Measurements from ENCODE around the gene ANGEL2. TPM values are rescaled to one million over a fixed set of nuclear protein-coding genes. Genes with fewer than 3 reads are reported as not detected.
"Not testable (repeated sequence)": the region's sequence is repeated elsewhere in the genome, so short reads cannot be mapped to it uniquely, and the experiment has no call there.

The ANGEL2 gene
- total and polyA plus RNA-seq, 2 of the 13 experiments (the other 11 are each of a cell fraction or from before 2014, with no cell fraction given): 12.3 to 25.4 TPM

- Histone ChIP-seq H3K4me2 (ENCODE audit: low read depth, low read length) (no peak overlapping the region), H3K27me3 (ENCODE audit: control insufficient read depth in 1 of 2, insufficient read depth in 2 of 2, low read length in 2 of 2) (no peaks in the 10 kb centered on the region), H3K4me1 (ENCODE audit: insufficient read depth, low read length) (no peaks in the 10 kb centered on the region), H2AFZ (ENCODE audit: low read length) (no peak overlapping the region), H3K79me2 (ENCODE audit: insufficient read depth, low read length) (no peaks in the 10 kb centered on the region), H3K4me3 (replicated peaks in 1 of 3; ENCODE audit: insufficient read depth in 1 of 3, low read depth in 2 of 3, low read length in 3 of 3) (no peak overlapping the region), H3K9ac (ENCODE audit: insufficient read depth, low read depth, low read length) (no peak overlapping the region), H3K9me3 (ENCODE audit: low read length) (no peaks in the 10 kb centered on the region), H3K36me3 (replicated peaks in 1 of 2; ENCODE audit: control insufficient read depth in 1 of 2, insufficient read depth in 2 of 2, low read length in 2 of 2) (no peaks in the 10 kb centered on the region), H3K27ac (ENCODE audit: extremely low read length, insufficient read depth, low read length) (no peak overlapping the region), H4K20me1 (ENCODE audit: insufficient read depth, low read length) (no peaks in the 10 kb centered on the region)
- no peak for TF ChIP-seq POLR2A (IDR thresholded peaks at IDR 0.05; ENCODE audit: insufficient read depth in 1 of 2, low read depth in 2 of 2, low read length in 2 of 2)
- TF ChIP-seq MTF2 (CRISPR knock-in tag; IDR thresholded peaks at IDR 0.05; ENCODE audit: borderline replicate concordance): no peak
- TF ChIP-seq ZNF124 (CRISPR knock-in tag; IDR thresholded peaks at IDR 0.05): no peak
- TF ChIP-seq RBM22 (optimal IDR thresholded peaks at IDR 0.05; ENCODE audit: low read length): no peak
- DNase-seq (ENCODE audit: low spot score): no peak
- FAIRE-seq: no peak
- ChIA-PET POLR2A (no interaction called here), CTCF (ENCODE audit: low intra/inter-chr PET ratio, low total read pairs) (no interaction called here)
- BruUV-seq (replicated peaks): no TSS peak
- in situ Hi-C loops (cut with HindIII; ENCODE audit: extremely low pct_ligation_motif_present, low pct_unique_long_range_greater_than_20kb) (no loop called here), intact Hi-C loops (cut with micrococcal nuclease; ENCODE audit: unreplicated experiment) (no loop called here)
- 86% methylated on average over 3 of the region's 5 CpGs for WGBS (ENCODE audit: low lambda C conversion rate)
- no peak for ATAC-seq
Measured at GRCh38 chr1:212966616-212967015, 49.1 kb downstream of the ANGEL2 start.

GRCh38 chr1:212964993-212965392 is 50.7 kb downstream of the ANGEL2 start:
- ATAC-seq; DNase-seq (ENCODE audit: low spot score); H3K9me3 ChIP-seq (ENCODE audit: low read length); H3K27me3 ChIP-seq (ENCODE audit: control insufficient read depth in 1 of 2, insufficient read depth in 2 of 2, low read length in 2 of 2); BruUV-seq (replicated peaks); intact Hi-C loops (cut with micrococcal nuclease; ENCODE audit: unreplicated experiment); H3K4me1 ChIP-seq (ENCODE audit: insufficient read depth, low read length); CTCF ChIA-PET (ENCODE audit: low intra/inter-chr PET ratio, low total read pairs); in situ Hi-C loops (cut with HindIII; ENCODE audit: extremely low pct_ligation_motif_present, low pct_unique_long_range_greater_than_20kb); H2AFZ ChIP-seq (ENCODE audit: low read length); POLR2A ChIA-PET; H3K4me3 ChIP-seq (replicated peaks in 1 of 3; ENCODE audit: insufficient read depth in 1 of 3, low read depth in 2 of 3, low read length in 3 of 3); H3K9ac ChIP-seq (ENCODE audit: insufficient read depth, low read depth, low read length); H3K4me2 ChIP-seq (ENCODE audit: low read depth, low read length); H3K36me3 ChIP-seq (replicated peaks in 1 of 2; ENCODE audit: control insufficient read depth in 1 of 2, insufficient read depth in 2 of 2, low read length in 2 of 2); H3K79me2 ChIP-seq (ENCODE audit: insufficient read depth, low read length); H4K20me1 ChIP-seq (ENCODE audit: insufficient read depth, low read length); FAIRE-seq; H3K27ac ChIP-seq (ENCODE audit: extremely low read length, insufficient read depth, low read length): not testable (repeated sequence)
- WGBS (ENCODE audit: low lambda C conversion rate): 93% methylated on average over 1 of the region's 1 CpG

All from HepG2 (cell line).